IgD-negative memory B cell (primary cell): ENCODE data around the gene AIF1L. TPM values are rescaled to one million over a fixed set of nuclear protein-coding genes. Genes with fewer than 3 reads are reported as not detected.
A peak's percentile ranks its signal among the peaks of the same experiment; 100 is the strongest.
"Not testable (repeated sequence)": the region's sequence is repeated elsewhere in the genome, so short reads cannot be mapped to it uniquely, and the experiment has no call there.

Experiments
- H3K27ac Mint-ChIP-seq, 3 donors: one replicate each; pipeline ENCODE4 v1.8.0; 2020 to 2022; ENCODE audit warnings: mild to moderate bottlenecking in 3 of 3, mixed read lengths in 3 of 3, moderate library complexity in 1 of 3
- H3K27me3 Mint-ChIP-seq: one replicate; pipeline ENCODE4 v1.8.0; 2021; ENCODE audit warnings: mixed read lengths
- H3K36me3 Mint-ChIP-seq: one replicate; pipeline ENCODE4 v1.8.0; 2020; ENCODE audit warnings: mild to moderate bottlenecking, mixed read lengths
- H3K4me1 Mint-ChIP-seq, 3 donors: one replicate each; pipeline ENCODE4 v1.8.0; 2020 to 2022; ENCODE audit warnings: mixed read lengths in 3 of 3, mild to moderate bottlenecking in 1 of 3
- H3K4me3 Mint-ChIP-seq, 4 donors: one replicate each; pipeline ENCODE4 v1.8.0; 2020 to 2022; ENCODE audit warnings: mild to moderate bottlenecking in 4 of 4, mixed read lengths in 4 of 4, moderate library complexity in 3 of 4
- H3K9me3 Mint-ChIP-seq, 3 donors: one replicate each; pipeline ENCODE4 v1.8.0; 2020 to 2021; ENCODE audit warnings: mixed read lengths in 3 of 3, mild to moderate bottlenecking in 1 of 3
- polyA plus RNA-seq: library from polyadenylated mRNA; unstranded; fragments of 300-500 nt; fragmentation: Illumina TruSeq; gene quantifications from one replicate; pipeline ENCODE4 v1.2.3, GENCODE V29; 2021

Gene AIF1L
- polyA plus RNA-seq, 1 donor from 2014 or later = not detected

DNA sequence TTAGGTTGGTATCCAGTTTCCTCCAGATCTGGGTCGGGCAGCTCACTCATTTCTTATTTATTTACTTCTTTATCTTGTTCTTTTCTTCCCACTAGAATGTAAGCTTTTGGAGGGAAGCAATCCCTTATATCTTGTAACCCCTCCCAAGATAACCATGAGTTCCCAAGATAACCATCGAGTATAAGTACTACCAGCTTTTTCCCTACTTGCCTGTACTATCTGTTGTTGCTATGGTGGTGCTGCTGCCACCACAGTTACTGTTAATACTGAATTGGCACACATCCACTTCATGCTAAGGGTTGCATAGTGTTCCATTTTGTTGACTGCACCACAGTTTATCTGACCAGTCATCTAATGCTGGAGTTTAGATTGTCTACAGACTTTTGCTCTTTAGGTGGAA, 48.9 kb downstream of the AIF1L start:
- Mint-ChIP-seq H3K9me3 (no peaks in the 10 kb centered on the region), H3K4me3 (no peak overlapping the region), H3K36me3 (peaks cover 7% of the 10 kb centered on the region), H3K4me1 (peaks cover 0 to 4% (median 3%) of the 10 kb centered on the region in 3 donors), H3K27me3 (no peaks in the 10 kb centered on the region), H3K27ac (peak overlapping the region in 1 of 3 donors; percentile 68)

- Mint-ChIP-seq H3K27me3 (no peaks in the 10 kb centered on the region), H3K9me3 (no peaks in the 10 kb centered on the region), H3K27ac (no peak overlapping the region), H3K4me3 (no peak overlapping the region), H3K4me1 (peaks cover 0 to 4% (median 2%) of the 10 kb centered on the region in 3 donors), H3K36me3 (peaks cover 9% of the 10 kb centered on the region)
These were observed 49.9 kb downstream of the AIF1L start for GRCh38 chr9:131146186-131146585.

GRCh38 chr9:131148276-131148675, 51.9 kb downstream of the AIF1L start:
- Mint-ChIP-seq H3K27me3 (no peaks in the 10 kb centered on the region), H3K9me3 (no peaks in the 10 kb centered on the region), H3K27ac (no peak overlapping the region), H3K36me3 (peaks cover 11% of the 10 kb centered on the region), H3K4me1 (peaks cover 0 to 4% (median 2%) of the 10 kb centered on the region in 3 donors), H3K4me3 (no peak overlapping the region)

- Mint-ChIP-seq H3K36me3 (peaks cover 11% of the 10 kb centered on the region), H3K9me3 (no peaks in the 10 kb centered on the region), H3K27me3 (no peaks in the 10 kb centered on the region), H3K27ac (no peak overlapping the region), H3K4me3 (no peak overlapping the region), H3K4me1 (peaks cover 0 to 4% (median 2%) of the 10 kb centered on the region in 3 donors)
These were observed 52.8 kb downstream of the AIF1L start for GRCh38 chr9:131148966-131149687.

GRCh38 chr9:131149688-131150053, 53.3 kb downstream of the AIF1L start:
- Mint-ChIP-seq H3K27ac (no peak overlapping the region), H3K36me3 (peaks cover 13% of the 10 kb centered on the region), H3K4me1 (peaks cover 0 to 3% (median 2%) of the 10 kb centered on the region in 3 donors), H3K9me3 (no peaks in the 10 kb centered on the region), H3K4me3 (no peak overlapping the region), H3K27me3 (no peaks in the 10 kb centered on the region)

GRCh38 chr9:131153595-131153994, 57.3 kb downstream of the AIF1L start:
- H3K27ac Mint-ChIP-seq = no peak overlapping the region
- peak overlapping the region in 1 of 4 donors; percentile 62 for H3K4me3 Mint-ChIP-seq
- peaks cover 15% of the 10 kb centered on the region for H3K36me3 Mint-ChIP-seq
- H3K4me1 Mint-ChIP-seq = no peaks in the 10 kb centered on the region
- H3K27me3 Mint-ChIP-seq = no peaks in the 10 kb centered on the region
- no peaks in the 10 kb centered on the region for H3K9me3 Mint-ChIP-seq

- H3K27me3 Mint-ChIP-seq, H3K4me3 Mint-ChIP-seq, H3K36me3 Mint-ChIP-seq, H3K4me1 Mint-ChIP-seq, H3K27ac Mint-ChIP-seq, H3K9me3 Mint-ChIP-seq: not testable (repeated sequence)
These were observed 62.3 kb downstream of the AIF1L start for GRCh38 chr9:131158673-131159072.

- Mint-ChIP-seq H3K36me3 (peaks cover 3% of the 10 kb centered on the region), H3K4me3 (no peak overlapping the region), H3K4me1 (no peaks in the 10 kb centered on the region), H3K27ac (no peak overlapping the region), H3K9me3 (no peaks in the 10 kb centered on the region), H3K27me3 (no peaks in the 10 kb centered on the region)
These were observed 64.2 kb downstream of the AIF1L start for GRCh38 chr9:131160416-131161112.

- peaks cover 2% of the 10 kb centered on the region for H3K36me3 Mint-ChIP-seq
- no peaks in the 10 kb centered on the region for H3K4me1 Mint-ChIP-seq
- no peaks in the 10 kb centered on the region for H3K27me3 Mint-ChIP-seq
- no peak overlapping the region for H3K4me3 Mint-ChIP-seq
- H3K9me3 Mint-ChIP-seq = no peaks in the 10 kb centered on the region
- H3K27ac Mint-ChIP-seq = no peak overlapping the region
These were observed 65.3 kb downstream of the AIF1L start for GRCh38 chr9:131161585-131161984.

DNA sequence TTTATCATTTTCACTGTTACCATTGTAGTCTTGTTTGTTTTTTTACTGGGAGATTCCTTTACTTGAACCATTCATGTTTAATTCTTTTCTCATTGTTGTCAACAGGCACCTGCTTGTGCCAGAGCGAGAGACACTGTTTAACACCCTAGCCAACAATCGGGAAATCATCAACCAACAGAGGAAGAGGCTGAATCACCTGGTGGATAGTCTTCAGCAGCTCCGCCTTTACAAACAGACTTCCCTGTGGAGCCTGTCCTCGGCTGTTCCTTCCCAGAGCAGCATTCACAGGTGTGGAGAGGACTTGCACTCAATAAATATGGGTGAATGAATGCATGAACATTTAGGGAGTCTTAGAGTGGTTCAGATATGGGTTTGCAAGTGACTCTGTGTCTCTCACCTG, 66.6 kb downstream of the AIF1L start:
- H3K27me3 Mint-ChIP-seq = no peaks in the 10 kb centered on the region
- H3K27ac Mint-ChIP-seq = no peak overlapping the region
- peaks cover 2% of the 10 kb centered on the region for H3K36me3 Mint-ChIP-seq
- no peaks in the 10 kb centered on the region for H3K4me1 Mint-ChIP-seq
- no peak overlapping the region for H3K4me3 Mint-ChIP-seq
- H3K9me3 Mint-ChIP-seq = no peaks in the 10 kb centered on the region

GRCh38 chr9:131165523-131165922, 69.2 kb downstream of the AIF1L start:
- Mint-ChIP-seq H3K4me3 (no peak overlapping the region), H3K27me3 (no peaks in the 10 kb centered on the region), H3K27ac (no peak overlapping the region), H3K36me3 (peaks cover 2% of the 10 kb centered on the region), H3K9me3 (no peaks in the 10 kb centered on the region), H3K4me1 (peaks cover 0 to 2% (median 0%) of the 10 kb centered on the region in 3 donors)

DNA sequence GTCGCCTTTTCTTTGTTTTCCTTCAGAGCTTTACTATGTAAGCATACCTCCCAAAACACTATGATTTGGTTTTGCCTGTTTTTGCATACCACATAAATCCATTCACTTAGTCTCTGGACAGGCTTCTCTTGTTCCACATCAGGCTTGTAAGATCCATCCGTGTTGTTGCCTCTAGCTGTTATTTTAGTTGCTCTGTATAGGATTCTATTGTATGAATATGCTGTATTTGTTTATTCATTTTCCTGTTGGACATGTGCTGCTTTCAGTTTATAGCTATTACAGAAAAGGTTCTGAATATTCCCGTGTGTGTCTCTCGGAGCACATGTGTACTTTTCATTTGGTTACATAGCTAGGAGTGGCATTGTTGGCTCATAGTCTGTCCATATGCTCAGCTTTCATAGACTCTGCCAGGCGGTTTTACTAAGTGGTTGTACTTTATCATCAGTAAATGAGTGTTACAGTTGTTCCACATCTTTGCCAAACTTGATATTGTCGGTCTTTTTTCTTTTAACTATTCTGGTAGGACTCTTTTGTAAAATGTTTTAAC, 70.9 kb downstream of the AIF1L start:
- Mint-ChIP-seq H3K4me3 (no peak overlapping the region), H3K36me3 (peaks cover 6% of the 10 kb centered on the region), H3K27me3 (no peaks in the 10 kb centered on the region), H3K4me1 (peaks cover 0 to 2% (median 0%) of the 10 kb centered on the region in 3 donors), H3K27ac (no peak overlapping the region), H3K9me3 (no peaks in the 10 kb centered on the region)

- Mint-ChIP-seq H3K4me3 (no peak overlapping the region), H3K4me1 (peaks cover 0 to 2% (median 0%) of the 10 kb centered on the region in 3 donors), H3K27me3 (no peaks in the 10 kb centered on the region), H3K27ac (peak overlapping the region in 1 of 3 donors; percentile 41), H3K36me3 (peaks cover 4% of the 10 kb centered on the region), H3K9me3 (no peaks in the 10 kb centered on the region)
These were observed 71.6 kb downstream of the AIF1L start for GRCh38 chr9:131167936-131168335.

DNA sequence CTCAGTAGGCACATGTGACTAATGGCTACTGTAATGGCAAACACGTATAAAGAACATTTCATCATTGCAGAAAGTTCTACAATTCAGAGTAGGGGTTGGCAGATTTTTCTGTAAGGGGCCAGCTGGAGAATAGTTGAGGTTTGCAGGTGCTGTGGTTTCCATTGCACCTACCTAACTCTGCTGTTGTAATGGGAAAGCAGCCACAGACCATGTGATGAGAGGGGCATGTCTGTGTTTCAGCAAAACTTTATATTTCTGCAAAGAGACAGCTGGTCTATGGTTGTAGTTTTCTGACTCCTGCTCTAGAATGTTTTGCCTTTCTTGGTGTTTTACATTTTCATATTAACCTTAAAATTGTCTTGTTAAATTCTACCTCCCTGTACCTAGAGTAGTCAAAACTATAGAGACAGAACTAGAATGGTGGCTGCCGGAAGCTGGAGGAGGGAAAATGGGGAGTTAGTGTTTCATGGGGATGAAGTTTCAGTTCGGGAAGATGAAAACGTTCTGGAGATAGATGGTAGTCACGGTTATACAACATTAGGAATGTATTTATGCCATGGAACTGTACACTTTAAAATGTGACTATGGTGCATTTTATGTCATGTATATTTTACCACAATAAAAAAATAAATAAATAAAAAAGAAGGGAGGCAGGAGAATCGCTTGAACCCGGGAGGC, 73.4 kb downstream of the AIF1L start:
- no peaks in the 10 kb centered on the region for H3K9me3 Mint-ChIP-seq
- H3K27ac Mint-ChIP-seq = no peak overlapping the region
- peaks cover 0 to 2% (median 0%) of the 10 kb centered on the region in 3 donors for H3K4me1 Mint-ChIP-seq
- H3K4me3 Mint-ChIP-seq = no peak overlapping the region
- H3K36me3 Mint-ChIP-seq = peaks cover 4% of the 10 kb centered on the region
- no peaks in the 10 kb centered on the region for H3K27me3 Mint-ChIP-seq
